H1 (cell line): ENCODE measurements around the gene HID1.

Experiments used
- CHD1 ChIP-seq: IDR thresholded peaks from 2 replicates; pipeline ENCODE4 v1.6.1; 2012; ENCODE audit warnings: low read depth, low read length, improper control_type of control experiment
- CREB1 ChIP-seq: IDR thresholded peaks from 2 replicates; pipeline ENCODE4 v1.6.1; 2012; ENCODE audit warnings: inconsistent platforms
- CTCF ChIP-seq, 3 experiments: IDR thresholded peaks; 1 replicate in 2 of 3; 2 replicates in 1 of 3; pipeline versions ENCODE4 v1.5.1 to v1.6.1; 2011; ENCODE audit warnings: low read length in 3 of 3, mild to moderate bottlenecking in 3 of 3, inconsistent platforms in 2 of 3, low read depth in 1 of 3, moderate library complexity in 1 of 3; ENCODE audit not compliant: insufficient read depth in 1 of 3; ENCODE audit errors: control extremely low read depth in 1 of 3
- FOSL1 ChIP-seq: IDR thresholded peaks from 2 replicates; pipeline ENCODE4 v1.6.1; 2011; ENCODE audit warnings: mild to moderate bottlenecking, low read depth, low read length, moderate library complexity; ENCODE audit not compliant: insufficient read depth
- NANOG ChIP-seq: IDR thresholded peaks from 2 replicates; pipeline ENCODE4 v1.6.1; 2011; ENCODE audit warnings: low read length, low read depth, mild to moderate bottlenecking, inconsistent platforms; ENCODE audit not compliant: insufficient read depth, poor library complexity, severe bottlenecking
- POLR2A ChIP-seq, 2 experiments: IDR thresholded peaks; 1 replicate in 1 of 2; 2 replicates in 1 of 2; pipeline ENCODE4 v1.6.1; 2011; ENCODE audit warnings: low read depth in 2 of 2, low read length in 2 of 2, mild to moderate bottlenecking in 2 of 2; ENCODE audit errors: control extremely low read depth in 1 of 2
- POLR2AphosphoS5 ChIP-seq: IDR thresholded peaks from 2 replicates; pipeline ENCODE4 v1.6.1; 2011; ENCODE audit warnings: low read depth, low read length
- RFX5 ChIP-seq: IDR thresholded peaks from 2 replicates; pipeline ENCODE4 v1.6.1; 2011; ENCODE audit warnings: low read depth, low read length, improper control_type of control experiment, borderline replicate concordance
- SUZ12 ChIP-seq: fragments of 200-600 bp; sonication (generic); IDR thresholded peaks from 2 replicates; pipeline ENCODE4 v1.6.1; 2012; ENCODE audit warnings: mild to moderate bottlenecking, inconsistent platforms, low read length, moderate library complexity, mixed read lengths
- TEAD4 ChIP-seq: IDR thresholded peaks from 2 replicates; pipeline ENCODE4 v1.6.1; 2012; ENCODE audit warnings: low read depth, low read length, inconsistent platforms, mixed read lengths
- ZNF274 ChIP-seq: IDR thresholded peaks from 2 replicates; pipeline ENCODE4 v1.7.0; 2012; ENCODE audit warnings: low read length, borderline replicate concordance; ENCODE audit errors: extremely low read depth

- TF ChIP-seq FOSL1 = no peak
- TF ChIP-seq SUZ12 = no peak
- TF ChIP-seq POLR2A (IDR thresholded peaks at IDR 0.05; ENCODE audit: control extremely low read depth in 1 of 2, low read depth in 2 of 2, low read length in 2 of 2) = no peak; a peak in 1 of 3 replicates
- TF ChIP-seq ZNF274 = no peak
- no peak for TF ChIP-seq POLR2AphosphoS5
- TF ChIP-seq NANOG = no peak
- TF ChIP-seq CHD1 = no peak
- no peak for TF ChIP-seq CTCF (IDR thresholded peaks at IDR 0.05; ENCODE audit: control extremely low read depth in 1 of 3, insufficient read depth in 1 of 3, low read depth in 1 of 3, low read length in 3 of 3)
- no peak for TF ChIP-seq TEAD4
- TF ChIP-seq RFX5 = no peak
- TF ChIP-seq CREB1 = no peak
Measured at GRCh38 chr17:74990581-74991105, 18.1 kb upstream of the HID1 start.
